Peyer's patch (tissue), 4 donors: Measurements from ENCODE around the gene LIG4.
A peak's percentile ranks its signal among the peaks of the same experiment; 100 is the strongest.

Experiments
- POLR2A ChIP-seq, 2 donors: fragments of 450-650 bp; IDR thresholded peaks; one replicate each; pipeline ENCODE4 v1.5.1; 2017; ENCODE audit warnings: antibody characterized with exemption in 2 of 2, mild to moderate bottlenecking in 2 of 2, moderate library complexity in 2 of 2
- TF ChIP-seq, protein P1 (sequence below), 6 experiments: fragments of 450-650 bp in 4 of 6; fragments of 200-600 bp in 2 of 6; sonication (generic) in 1 of 6; IDR thresholded peaks; one replicate each; pipeline ENCODE4 v1.5.1; 2017 to 2019; ENCODE audit warnings: antibody characterized with exemption in 6 of 6, mild to moderate bottlenecking in 3 of 6, moderate library complexity in 1 of 6

DNA sequence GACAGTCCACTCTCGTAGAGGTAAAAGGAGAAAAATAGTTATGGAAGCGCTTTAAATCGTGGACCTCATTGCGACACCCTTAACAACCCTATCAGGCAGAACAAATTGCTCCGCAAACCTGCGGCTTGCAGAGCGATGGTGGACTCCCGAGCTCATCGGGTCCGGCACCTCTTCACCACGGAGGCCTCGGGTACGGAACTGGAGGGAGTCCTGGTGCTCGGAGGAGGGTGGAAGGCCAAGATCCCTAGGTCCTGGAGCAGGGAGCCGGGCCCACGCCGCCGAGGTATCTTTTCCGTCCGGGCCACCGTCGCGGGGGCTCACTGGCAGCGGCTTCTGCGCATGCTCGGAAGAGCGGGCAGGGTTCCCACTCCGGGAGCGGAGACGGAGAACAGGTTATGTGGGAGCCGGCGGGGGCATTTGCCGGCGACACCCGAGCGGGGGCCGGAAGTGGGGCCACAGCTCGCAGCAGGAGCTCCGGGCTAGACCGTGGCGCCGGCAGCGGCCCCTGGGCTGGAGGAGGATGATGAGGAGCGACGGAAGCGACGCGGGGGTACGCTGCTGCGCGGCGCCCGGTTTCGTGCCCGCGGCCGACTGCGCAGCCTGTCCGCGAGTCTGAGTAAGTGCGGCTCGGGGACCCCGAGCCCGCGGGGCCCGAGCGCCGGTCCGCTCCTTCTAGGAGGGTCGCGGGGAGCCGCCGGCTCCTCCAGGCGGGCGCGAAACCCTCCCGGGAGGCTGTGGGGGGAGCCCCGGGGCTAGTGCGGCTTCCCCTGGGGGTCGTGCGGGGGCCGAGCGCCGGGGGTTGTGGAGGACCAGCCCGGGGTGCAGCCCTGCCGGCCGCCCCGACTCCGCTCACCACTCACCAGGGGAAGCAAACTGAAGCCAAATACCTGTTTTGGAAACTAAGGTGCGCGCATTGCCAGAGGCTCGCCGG lies 3.0 kb upstream of the LIG4 start, which contains the start of gene ABHD13:
- TF ChIP-seq, protein P1, sequence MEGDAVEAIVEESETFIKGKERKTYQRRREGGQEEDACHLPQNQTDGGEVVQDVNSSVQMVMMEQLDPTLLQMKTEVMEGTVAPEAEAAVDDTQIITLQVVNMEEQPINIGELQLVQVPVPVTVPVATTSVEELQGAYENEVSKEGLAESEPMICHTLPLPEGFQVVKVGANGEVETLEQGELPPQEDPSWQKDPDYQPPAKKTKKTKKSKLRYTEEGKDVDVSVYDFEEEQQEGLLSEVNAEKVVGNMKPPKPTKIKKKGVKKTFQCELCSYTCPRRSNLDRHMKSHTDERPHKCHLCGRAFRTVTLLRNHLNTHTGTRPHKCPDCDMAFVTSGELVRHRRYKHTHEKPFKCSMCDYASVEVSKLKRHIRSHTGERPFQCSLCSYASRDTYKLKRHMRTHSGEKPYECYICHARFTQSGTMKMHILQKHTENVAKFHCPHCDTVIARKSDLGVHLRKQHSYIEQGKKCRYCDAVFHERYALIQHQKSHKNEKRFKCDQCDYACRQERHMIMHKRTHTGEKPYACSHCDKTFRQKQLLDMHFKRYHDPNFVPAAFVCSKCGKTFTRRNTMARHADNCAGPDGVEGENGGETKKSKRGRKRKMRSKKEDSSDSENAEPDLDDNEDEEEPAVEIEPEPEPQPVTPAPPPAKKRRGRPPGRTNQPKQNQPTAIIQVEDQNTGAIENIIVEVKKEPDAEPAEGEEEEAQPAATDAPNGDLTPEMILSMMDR (IDR thresholded peaks at IDR 0.05): peak in 1 of 6 experiments; percentile 24
- TF ChIP-seq POLR2A (IDR thresholded peaks at IDR 0.05): peak; percentile 72 to 73
